ENCODE measurements around the gene LRPAP1. TPM values are rescaled to one million over a fixed set of nuclear protein-coding genes. Genes with fewer than 3 reads are reported as not detected.

LRPAP1 gene
- total RNA-seq (2022; extraction: Qiagen RNA extraction), result 108 to 137 TPM (median 128 TPM) in 5 replicates

GRCh38 chr4:3531879-3532750 is at the start of gene LRPAP1:
Gene LRPAP1 (minus strand): TSS chr4:3532422. CDS start chr4:3532412, 10 bp downstream.

GRCh38 chr4:3462790-3463415 is 69.3 kb downstream of the LRPAP1 start, which contains the start of gene DOK7:
Gene DOK7 (plus strand): TSS chr4:3463306. CDS start chr4:3463376, 70 bp downstream.

Other genes starting within 250 kb of the LRPAP1 start
- 10.0 to 13.4 TPM (median 12.4 TPM) in 5 replicates for gene RGS12, start 239.4 kb downstream of the LRPAP1 start, total RNA-seq (2022; extraction: Qiagen RNA extraction)
- 0.07 to 0.31 TPM (median 0.19 TPM) in 5 replicates for gene HGFAC, start 90.5 kb downstream of the LRPAP1 start, total RNA-seq (2022; extraction: Qiagen RNA extraction)
- gene DOK7, start 69.1 kb downstream of the LRPAP1 start, total RNA-seq (2022; extraction: Qiagen RNA extraction), result 0.19 to 0.82 TPM (median 0.48 TPM) in 5 replicates
- 6.1 to 12.2 TPM (median 11.8 TPM) in 5 replicates for gene ADRA2C, start 234.0 kb upstream of the LRPAP1 start, total RNA-seq (2022; extraction: Qiagen RNA extraction)

Measured in A549 treated with Mapracorat at 1 μM for 4 hours (cell line).